ENCODE data around the gene GHR.

The GHR gene

DNA sequence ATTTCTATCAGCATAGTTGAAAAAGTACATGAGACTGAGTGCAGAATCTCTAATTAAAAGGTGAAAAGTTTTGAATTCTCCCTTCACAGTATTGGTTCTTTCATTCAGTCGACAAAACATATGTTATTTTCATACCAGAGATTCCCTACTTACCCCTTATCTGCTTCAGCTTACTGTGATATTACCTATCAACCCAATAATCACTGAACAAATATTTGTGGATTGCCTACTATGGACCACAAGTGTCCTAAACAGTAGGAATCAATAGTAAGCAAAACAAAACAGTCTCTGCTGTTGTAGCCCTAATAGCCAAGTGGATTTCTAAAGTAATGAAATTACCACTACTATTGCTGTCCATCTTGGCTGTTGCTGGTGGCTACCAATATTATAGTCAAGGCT, 344.9 kb downstream of the GHR start:
- no peak for FAIRE-seq
- no peak for DNase-seq (ENCODE audit: low spot score)

DNA sequence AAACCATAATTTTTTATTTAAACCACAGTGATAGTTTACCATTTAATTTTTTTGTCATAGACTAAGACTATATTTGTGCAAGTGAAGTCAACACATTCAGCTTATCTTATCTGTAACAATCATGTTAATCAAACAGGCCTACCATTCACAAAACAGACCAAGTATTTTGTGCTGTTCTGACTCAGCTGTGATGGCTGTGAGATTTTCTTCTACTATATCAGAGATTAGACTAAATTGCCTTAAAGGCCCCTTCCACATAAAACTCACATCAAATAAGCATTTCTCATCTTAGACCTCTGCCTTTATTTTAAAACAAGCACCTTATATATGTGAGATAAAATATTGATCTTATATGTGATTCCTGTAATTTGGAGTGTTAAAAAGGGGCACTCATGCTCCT, 346.8 kb downstream of the GHR start:
- FAIRE-seq (no peak), DNase-seq (ENCODE audit: low spot score) (no peak)
